ENCODE data around the gene ADAMTS7.
"Not testable (repeated sequence)": the region's sequence is repeated elsewhere in the genome, so short reads cannot be mapped to it uniquely, and the experiment has no call there.

The ADAMTS7 gene

DNA sequence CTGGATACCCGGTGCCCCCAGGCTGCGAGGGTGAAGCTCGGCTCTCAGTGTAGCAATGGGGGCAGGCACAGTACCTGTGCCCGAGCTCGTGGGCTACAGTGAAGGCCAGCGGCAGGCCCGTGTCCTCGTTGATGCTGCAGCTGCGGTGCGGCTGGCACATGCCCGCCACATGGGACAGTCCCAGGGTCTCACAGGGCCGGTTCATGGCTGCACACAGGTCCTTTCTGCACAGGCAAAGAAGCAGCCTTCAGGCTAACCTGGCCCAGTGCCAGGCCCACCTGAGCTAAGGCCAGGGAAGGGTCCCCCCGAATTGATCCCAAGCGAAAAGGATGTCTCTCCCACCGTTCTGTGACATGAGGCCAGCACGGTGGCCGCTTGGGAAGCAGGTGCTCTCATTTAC, 21.6 kb downstream of the ADAMTS7 start:
- DNase-seq (ENCODE audit: low read depth), result no peak
- H3K4me3 ChIP-seq (ENCODE audit: low read depth, low read length), result no peak overlapping the region

DNA sequence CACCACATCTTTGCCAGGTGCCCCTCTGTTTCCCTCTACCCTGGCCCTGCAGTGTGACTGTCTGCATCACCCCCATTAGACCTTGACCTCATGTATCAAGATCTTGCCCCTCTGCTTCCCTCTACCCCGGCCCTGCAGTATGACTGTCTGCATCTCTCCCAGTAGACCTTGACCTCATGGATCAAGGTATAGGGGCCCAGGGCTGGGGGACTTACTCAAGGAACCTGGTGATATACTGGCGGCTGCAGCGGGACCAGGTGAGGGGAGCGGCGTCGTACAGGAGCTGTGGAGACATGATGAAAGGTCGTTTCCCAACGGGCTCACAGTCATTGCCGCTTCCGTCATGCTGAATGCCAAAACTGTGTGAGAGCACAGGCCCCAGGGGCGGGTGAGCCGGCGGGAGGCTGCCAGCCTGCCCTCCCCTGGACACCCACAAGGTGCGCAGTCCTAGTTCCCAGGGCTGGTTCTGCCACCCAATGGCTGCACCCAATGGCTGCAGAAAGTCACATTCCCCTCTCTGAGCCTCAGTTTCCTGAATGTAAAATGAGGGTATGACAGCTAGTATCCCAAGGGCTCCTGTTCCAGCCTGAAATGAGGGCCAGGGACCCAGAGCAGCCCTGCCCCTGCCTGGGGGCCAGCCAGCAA, 23.1 kb downstream of the ADAMTS7 start:
- no peak for DNase-seq (ENCODE audit: low read depth)
- H3K4me3 ChIP-seq (ENCODE audit: low read depth, low read length), result no peak overlapping the region

DNA sequence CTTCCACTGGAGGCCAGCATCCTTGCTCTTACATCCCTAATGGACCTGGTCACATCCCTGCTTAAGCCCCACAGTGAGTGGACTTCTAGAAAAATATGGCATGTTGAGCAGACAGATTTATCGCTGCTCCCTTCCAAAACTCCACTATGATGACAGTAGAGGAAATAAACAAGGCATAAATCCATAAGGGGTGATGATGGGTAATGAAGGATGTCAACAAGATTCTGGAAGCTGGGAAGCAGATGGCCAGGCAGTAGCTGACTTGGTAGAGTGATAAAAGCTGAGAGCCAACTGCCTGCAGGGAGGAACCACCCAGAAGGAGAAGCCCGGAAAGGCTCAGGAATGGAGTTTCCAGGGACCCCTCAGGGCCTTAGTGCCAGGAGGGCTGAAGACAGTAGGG, 28.9 kb downstream of the ADAMTS7 start:
- DNase-seq (ENCODE audit: low read depth); H3K4me3 ChIP-seq (ENCODE audit: low read depth, low read length): not testable (repeated sequence)

DNA sequence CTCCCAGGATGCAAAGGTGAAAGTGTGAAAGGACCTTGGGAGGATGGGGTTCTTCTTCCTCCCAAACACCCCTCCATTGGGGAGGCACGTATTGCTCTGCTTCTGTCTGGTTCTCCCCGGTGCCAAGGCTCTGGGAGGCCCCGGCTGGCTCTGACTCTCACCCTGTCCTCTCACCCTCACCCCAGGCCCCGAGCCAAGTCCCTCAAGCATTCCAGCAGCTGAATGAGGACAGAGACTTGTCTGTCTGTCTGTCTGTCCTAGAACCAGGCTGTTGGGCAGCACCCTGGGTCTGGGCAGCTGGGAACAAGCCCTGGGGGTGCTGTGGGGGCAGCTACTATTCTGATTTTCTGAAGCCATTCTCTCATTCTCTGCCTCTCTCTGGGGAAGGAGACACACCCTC, 29.9 kb downstream of the ADAMTS7 start:
- H3K4me3 ChIP-seq (ENCODE audit: low read depth, low read length); DNase-seq (ENCODE audit: low read depth): not testable (repeated sequence)

DNA sequence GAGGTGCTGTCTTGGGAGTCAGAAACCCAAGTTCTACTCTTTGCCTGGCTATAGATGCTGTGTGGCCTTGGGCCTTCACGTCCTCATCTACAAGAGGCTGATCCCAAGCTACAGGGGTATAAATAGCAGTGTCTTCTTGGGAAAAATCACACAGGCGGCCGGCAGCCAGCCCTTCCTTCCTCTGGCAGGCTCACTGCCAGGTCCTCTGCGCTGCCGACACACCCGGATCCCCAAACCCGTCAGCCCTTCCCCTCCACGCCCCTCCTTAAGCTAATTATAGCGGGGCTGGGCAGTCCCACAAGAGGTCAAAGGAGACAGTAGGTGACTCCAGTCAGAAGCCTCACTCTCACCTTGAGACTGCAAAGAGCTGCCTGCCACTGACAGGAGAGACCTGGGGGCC, 31.3 kb downstream of the ADAMTS7 start:
- not testable (repeated sequence) for H3K4me3 ChIP-seq (ENCODE audit: low read depth, low read length); DNase-seq (ENCODE audit: low read depth)

DNA sequence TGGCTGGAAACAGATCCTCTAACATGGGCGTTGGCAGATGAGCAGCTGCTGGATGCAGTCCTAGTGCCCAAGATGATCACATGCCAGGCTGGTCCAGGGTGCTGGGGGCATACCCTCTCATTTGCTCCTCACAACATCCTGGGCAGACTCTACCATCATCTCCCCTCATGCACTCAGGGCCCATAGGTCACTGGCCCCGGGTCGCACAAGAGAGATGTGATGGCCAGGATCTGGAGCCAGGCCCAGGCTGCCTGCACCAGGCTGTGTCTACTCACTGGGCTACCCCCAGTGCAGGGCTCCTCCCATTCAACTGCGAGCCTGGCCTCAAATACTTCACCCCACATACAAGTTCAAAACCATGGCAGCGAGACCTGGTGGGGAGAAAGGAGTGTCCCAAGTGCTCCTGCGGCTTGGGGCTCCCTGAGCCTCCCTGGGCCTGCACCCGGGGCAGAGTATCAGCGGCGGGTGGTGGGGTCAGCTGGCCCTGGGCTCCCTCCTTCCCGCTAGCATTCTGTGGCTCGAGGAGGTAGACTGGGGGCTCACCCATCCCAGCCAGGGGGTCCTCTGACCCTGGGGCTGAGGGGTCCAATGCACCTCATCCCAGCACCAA, 32.0 kb downstream of the ADAMTS7 start:
- not testable (repeated sequence) for H3K4me3 ChIP-seq (ENCODE audit: low read depth, low read length); DNase-seq (ENCODE audit: low read depth)

DNA sequence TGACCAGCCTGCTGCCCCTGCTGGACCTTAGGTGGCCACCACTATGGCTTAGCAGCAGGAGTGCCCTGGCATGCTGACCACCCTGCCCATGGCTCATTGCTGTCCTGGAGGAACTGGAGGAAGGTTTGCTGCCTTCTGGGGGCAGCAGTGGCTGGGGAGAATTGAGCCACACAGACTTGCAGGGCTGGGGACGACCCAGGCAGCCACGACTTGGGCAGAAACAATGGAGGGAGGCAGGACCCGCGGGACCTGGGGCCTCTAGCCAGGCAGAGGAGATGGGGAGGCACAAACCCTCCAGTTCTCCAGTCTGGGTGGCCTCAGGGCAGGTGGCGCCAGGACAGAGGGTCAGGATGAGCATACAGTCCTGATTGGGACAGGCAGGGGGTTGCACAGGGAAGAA, 32.8 kb downstream of the ADAMTS7 start:
- DNase-seq (ENCODE audit: low read depth), result no peak
- no peak overlapping the region for H3K4me3 ChIP-seq (ENCODE audit: low read depth, low read length)

DNA sequence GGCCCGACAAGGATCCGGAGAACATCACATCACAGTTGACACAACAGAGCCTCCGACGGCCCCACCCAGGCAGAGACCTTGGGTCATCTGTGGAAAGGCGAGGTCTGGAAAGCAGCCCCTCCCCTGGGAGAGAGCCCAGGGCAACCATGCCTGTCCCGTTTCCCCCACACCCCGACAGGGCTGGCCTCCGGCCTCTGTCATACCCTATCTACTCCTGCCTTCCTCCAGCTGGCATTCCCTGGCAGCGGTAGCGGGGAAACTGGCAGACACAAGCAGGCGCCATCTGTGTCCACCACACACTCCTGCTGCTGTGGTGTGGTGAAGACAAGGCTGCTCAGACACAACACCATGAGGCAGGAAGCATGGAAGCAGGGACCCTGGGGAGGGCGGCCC, 33.3 kb downstream of the ADAMTS7 start:
- not testable (repeated sequence) for DNase-seq (ENCODE audit: low read depth); H3K4me3 ChIP-seq (ENCODE audit: low read depth, low read length)

DNA sequence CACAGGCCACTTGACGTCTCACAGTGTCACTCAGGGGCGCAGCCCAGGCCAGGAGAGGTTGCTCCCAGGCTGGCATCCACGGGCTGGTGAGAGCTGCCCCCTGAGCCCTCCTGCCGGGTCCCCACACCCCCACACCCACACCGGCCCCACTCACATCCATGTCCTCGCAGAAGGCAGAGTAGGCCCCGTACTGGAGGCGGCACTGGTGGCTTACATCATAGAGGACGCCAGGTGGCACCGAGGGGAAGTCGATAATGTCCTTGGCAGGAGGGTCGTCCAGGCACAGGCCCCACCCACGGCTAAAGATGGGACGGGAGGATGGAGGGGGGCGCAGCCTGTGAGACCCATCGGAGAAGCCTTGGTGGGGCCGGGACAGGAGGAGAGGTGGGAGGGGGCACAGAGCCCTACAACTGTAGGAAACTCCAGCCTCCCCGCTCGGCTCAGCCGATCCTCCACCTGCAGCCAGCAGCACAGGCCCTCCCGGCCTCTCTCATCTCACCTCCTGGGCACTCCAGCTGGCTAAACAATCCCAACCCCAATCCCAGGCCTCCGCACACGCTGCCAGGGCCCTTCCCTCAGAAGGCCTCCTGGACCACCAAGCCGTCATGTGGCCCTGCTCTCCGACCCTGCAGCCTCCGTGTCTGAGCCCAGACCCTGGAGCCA, 33.8 kb downstream of the ADAMTS7 start:
- DNase-seq (ENCODE audit: low read depth); H3K4me3 ChIP-seq (ENCODE audit: low read depth, low read length): not testable (repeated sequence)

DNA sequence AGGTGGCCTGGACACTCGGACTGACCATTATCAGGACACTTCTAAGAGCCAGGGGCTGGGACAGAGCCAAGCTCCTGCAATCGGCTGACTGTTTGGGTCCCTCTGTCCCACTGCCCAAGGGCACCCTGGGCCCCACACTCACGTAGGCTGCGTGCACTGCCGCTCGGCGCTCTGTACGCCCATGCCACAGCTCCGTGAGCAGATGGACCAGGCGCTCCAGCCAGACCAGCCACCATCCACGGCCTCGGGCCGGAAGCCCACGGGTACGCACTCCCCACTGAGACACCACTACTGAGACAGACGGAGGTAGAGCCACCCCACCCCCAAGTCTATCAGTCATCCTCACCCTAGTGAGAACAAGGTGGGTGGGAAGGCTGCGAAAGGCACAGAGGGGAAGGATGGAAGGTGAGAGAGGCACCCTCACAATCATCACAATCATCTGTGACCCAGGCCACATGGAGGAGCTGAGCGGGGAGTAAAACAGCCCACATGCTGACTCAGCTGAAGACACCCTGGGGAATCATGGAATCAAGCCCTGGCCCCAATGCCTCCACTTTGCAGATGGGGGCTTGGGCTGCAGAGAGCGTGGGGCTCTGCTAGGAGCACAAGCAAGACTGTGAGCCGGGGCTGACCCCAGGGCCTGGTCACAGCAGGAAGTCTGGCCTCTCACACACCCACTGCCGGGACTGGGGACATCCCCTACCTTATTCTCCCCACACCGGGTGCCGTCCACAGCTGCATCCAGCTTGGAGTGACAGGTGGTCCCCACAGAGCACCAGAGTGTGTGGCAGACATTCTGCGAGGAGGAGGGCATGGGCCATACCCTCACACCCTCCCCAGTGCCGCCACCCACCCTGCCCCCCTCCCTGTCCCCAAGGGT, 35.0 kb downstream of the ADAMTS7 start:
- not testable (repeated sequence) for DNase-seq (ENCODE audit: low read depth); H3K4me3 ChIP-seq (ENCODE audit: low read depth, low read length)

DNA sequence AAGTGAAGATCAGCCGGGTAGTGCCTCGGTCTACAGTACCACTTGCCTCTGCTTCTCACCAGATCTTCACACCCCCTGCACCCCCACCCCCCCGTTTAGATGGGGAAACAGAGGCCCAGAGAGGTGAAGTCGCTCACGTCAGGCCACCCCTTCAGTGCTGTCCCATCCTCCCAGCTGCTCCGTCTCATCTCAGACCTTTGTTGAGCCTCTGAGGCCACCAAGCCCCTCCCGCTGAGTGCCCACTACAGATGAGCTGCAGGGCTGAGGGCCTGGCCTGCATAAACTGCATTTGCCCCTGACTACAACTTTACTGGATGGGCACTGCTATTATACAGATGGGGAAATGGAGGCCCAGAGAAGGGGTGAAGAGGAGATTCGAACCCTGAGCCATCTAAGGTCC, 35.8 kb downstream of the ADAMTS7 start:
- no peak overlapping the region for H3K4me3 ChIP-seq (ENCODE audit: low read depth, low read length)
- DNase-seq (ENCODE audit: low read depth), result no peak

DNA sequence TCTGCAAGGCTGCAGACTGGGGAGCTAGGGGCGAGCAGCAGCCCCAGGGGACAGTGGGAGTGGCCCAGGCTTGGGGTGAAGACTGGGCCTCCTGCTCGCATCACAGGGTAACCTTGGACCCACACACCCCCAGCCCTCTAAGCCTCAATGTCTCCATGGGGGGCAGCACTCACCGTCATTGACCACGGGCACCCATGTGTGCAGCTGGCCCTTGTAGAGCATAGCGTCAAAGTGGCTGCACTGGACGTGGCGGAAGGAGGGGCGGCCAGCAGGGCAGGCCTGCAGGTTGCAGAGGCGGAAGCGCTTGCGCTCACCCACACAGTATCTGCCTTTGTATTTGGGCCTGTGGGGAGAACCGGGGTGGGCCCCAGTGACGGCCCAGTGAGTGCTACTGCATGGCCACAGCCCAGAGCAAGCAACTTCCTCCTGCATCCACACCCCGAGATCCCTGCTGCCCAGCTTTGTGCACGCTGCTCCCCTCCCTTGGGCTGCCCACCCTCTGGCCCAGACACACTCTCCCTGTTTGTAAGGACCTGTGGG, 36.7 kb downstream of the ADAMTS7 start:
- not testable (repeated sequence) for H3K4me3 ChIP-seq (ENCODE audit: low read depth, low read length); DNase-seq (ENCODE audit: low read depth)

DNA sequence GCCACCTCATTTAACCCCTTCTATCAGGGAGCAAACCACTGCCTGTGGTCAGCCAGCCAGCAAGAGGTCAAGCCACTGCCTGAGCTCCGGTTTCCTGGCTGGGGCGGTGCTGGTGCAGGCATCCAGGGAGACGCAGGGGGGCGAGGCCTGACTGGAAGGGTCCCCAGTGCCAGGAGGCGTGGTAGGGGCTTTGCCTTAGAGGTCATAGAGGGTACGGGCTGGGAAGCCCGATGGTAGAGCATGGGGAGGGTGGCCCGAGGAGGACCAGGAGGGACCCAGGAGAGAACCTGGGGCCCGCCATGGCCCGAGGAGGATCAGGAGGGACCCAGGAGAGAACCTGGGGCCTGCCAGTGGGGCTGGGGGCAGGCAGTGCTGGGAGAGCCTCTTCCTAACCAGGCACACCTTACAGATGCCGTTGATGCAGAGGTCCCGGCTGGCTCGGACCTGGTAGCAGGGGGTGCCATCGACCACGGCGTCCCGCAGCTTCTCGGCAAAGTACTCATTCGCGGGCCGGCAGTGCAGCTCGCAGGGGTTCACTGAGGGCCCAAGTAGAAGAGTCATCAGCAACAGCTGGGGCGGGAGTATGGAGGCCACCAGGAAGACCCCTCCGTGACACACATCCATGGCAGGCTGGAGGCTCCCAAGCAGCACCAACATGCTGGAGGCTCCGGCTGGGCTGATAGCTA, 37.4 kb downstream of the ADAMTS7 start:
- DNase-seq (ENCODE audit: low read depth); H3K4me3 ChIP-seq (ENCODE audit: low read depth, low read length): not testable (repeated sequence)

DNA sequence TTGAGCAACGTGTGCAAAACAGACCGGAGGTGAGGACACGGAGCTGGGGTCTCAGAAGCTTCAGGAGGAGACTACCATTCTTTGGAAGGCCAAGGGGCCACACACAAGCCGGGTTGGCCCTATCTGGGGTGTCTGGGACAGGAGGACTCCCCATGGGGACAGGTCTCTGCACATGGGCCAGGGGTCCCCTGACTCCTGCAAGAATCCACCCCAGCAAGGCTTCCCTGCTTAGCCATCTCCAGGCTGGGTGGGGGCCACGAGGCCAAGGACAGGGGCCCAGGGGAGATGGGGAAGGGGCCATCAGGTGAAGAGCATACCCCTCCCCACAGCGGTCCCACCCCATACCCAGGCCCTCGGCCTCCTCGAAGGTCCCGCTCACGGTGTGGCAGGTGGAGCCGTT, 38.5 kb downstream of the ADAMTS7 start:
- no peak overlapping the region for H3K4me3 ChIP-seq (ENCODE audit: low read depth, low read length)
- no peak for DNase-seq (ENCODE audit: low read depth)

DNA sequence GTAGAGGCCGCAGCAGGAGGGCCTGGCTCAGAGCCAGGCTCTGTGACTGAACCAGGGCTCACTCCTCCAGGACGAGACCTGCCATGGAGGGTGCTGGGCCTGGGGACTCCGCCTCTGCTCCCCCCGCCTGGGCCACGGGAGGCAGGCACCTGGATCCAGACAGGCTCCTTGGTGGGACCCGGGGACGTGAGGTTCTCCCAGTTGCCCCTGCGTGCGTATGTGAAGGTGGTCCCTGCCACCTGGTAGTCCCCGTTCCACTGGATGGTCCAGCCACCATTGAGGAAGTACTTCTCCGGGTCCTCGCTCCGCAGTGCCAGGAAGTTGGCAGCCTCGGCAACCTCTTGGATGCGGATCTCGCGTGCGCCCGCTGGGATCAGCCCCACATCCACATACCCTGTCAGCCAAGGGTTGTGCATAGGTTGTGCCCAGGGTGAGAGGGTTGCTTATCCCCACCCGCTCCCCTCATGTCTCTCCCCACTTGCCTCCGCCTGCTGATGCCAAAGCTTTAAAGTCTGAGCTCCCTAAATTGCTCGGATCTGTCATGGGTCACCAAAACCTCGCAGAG, 39.7 kb downstream of the ADAMTS7 start:
- not testable (repeated sequence) for H3K4me3 ChIP-seq (ENCODE audit: low read depth, low read length); DNase-seq (ENCODE audit: low read depth)

DNA sequence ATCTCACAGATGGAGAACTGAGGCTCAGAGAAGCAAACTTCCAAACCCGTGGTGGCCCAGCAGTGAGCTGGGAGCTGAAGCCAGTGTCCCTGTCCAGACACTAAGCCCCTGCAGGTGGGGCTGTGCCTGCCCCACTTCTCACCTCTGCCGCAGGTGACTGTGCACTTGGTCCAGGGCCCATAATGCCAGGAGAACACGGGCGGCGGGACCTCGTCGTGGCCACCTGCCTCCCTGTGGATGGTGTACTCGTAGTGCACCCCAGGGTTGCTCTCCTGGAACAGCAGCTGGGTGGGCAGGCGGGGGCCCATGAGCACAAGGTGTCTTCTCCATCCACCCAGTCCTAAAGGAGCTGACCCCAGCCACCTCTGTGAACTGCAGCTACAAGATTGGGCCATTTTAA, 40.2 kb downstream of the ADAMTS7 start:
- not testable (repeated sequence) for DNase-seq (ENCODE audit: low read depth)

DNA sequence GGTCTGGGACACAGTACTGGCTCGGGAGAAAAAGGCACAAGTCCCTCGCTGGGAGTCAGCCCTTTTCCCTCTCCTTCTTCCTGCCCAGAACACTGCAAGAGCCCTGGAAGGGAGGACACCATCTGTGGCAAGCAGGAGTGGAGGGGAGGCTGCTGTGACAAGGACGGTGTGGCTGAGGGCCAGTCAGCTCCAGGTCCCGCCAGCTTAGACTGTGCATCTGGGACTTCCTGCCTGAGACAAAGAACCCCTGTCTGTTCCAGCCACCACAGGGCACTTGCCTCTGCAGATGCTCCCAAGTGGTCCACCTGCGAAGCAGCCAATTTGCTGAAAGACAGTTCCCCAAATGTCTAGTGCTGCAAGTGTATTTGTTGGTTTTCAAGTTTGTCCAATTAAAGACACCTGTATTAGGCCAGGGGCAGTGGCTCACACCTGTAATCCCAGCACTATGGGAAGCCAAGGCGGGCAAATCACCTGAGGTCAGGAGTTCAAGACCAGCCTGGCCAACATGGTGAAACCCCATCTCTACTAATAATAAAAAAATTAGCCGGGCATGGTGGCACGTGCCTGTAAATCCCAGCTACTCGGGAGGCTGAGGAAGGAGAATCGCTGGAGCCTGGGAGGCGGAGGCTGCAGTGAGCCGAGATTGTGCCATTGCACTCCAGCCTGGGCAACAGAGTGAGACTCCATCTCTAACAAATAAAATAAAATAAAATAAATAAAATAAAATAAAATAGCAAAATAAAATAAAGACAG, 41.6 kb downstream of the ADAMTS7 start:
- DNase-seq (ENCODE audit: low read depth); H3K4me3 ChIP-seq (ENCODE audit: low read depth, low read length): not testable (repeated sequence)

More for the DNA sequence above, 40.2 kb downstream of the ADAMTS7 start:
- H3K4me3 ChIP-seq (ENCODE audit: low read depth, low read length), result not testable (repeated sequence)

Data from skeletal muscle cell (primary cell).